ENCODE measurements around the gene SLC38A8.

Gene SLC38A8

GRCh38 chr16:83996481-83997252 lies 45.9 kb downstream of the SLC38A8 start:
- no peak for DNase-seq (ENCODE audit: low read depth)
- TF ChIP-seq CTCF (IDR thresholded peaks at IDR 0.05; ENCODE audit: low read length, missing control alignments): peak; percentile 8
- no peak overlapping the region for H3K4me3 ChIP-seq (replicated peaks; ENCODE audit: low read depth, low read length)

- no peak for DNase-seq (ENCODE audit: low read depth)
- no peak for TF ChIP-seq CTCF (IDR thresholded peaks at IDR 0.05; ENCODE audit: low read length, missing control alignments)
- H3K4me3 ChIP-seq (replicated peaks; ENCODE audit: low read depth, low read length): no peak overlapping the region
Measured at GRCh38 chr16:83995754-83996153, 46.8 kb downstream of the SLC38A8 start.

- DNase-seq (ENCODE audit: low read depth): peak; percentile 30
- no peak overlapping the region for H3K4me3 ChIP-seq (replicated peaks; ENCODE audit: low read depth, low read length)
- TF ChIP-seq CTCF (IDR thresholded peaks at IDR 0.05; ENCODE audit: low read length, missing control alignments): no peak
Measured at GRCh38 chr16:83994703-83995102, 47.9 kb downstream of the SLC38A8 start.

- no peak overlapping the region for H3K4me3 ChIP-seq (replicated peaks; ENCODE audit: low read depth, low read length)
- TF ChIP-seq CTCF (IDR thresholded peaks at IDR 0.05; ENCODE audit: low read length, missing control alignments): no peak
- peak; percentile 95 for DNase-seq (ENCODE audit: low read depth)
Measured at GRCh38 chr16:83994087-83994486, 48.5 kb downstream of the SLC38A8 start.

- peak; percentile 76 for DNase-seq (ENCODE audit: low read depth)
- TF ChIP-seq CTCF (IDR thresholded peaks at IDR 0.05; ENCODE audit: low read length, missing control alignments): no peak
- no peak overlapping the region for H3K4me3 ChIP-seq (replicated peaks; ENCODE audit: low read depth, low read length)
Measured at GRCh38 chr16:83992624-83993023, 50.0 kb downstream of the SLC38A8 start.

GRCh38 chr16:83990492-83990891 lies 52.1 kb downstream of the SLC38A8 start:
- TF ChIP-seq CTCF (IDR thresholded peaks at IDR 0.05; ENCODE audit: low read length, missing control alignments): no peak
- DNase-seq (ENCODE audit: low read depth): no peak
- H3K4me3 ChIP-seq (replicated peaks; ENCODE audit: low read depth, low read length): no peak overlapping the region

- H3K4me3 ChIP-seq (replicated peaks; ENCODE audit: low read depth, low read length): no peak overlapping the region
- TF ChIP-seq CTCF (IDR thresholded peaks at IDR 0.05; ENCODE audit: low read length, missing control alignments): no peak
- no peak for DNase-seq (ENCODE audit: low read depth)
Measured at GRCh38 chr16:83989300-83989699, 53.3 kb downstream of the SLC38A8 start.
